ENCODE data around the gene RPAIN. TPM values are rescaled to one million over a fixed set of nuclear protein-coding genes. Genes with fewer than 3 reads are reported as not detected.
A peak's percentile ranks its signal among the peaks of the same experiment; 100 is the strongest.

RPAIN gene
- total and polyA plus RNA-seq, 2 of the 13 experiments (the other 11 are each of a cell fraction or from before 2014, with no cell fraction given): 42.1 to 58.5 TPM

GRCh38 chr17:5438716-5439445 is 18.9 kb downstream of the RPAIN start, which contains the start of gene C1QBP (continued):
- TF ChIP-seq CEBPZ (IDR thresholded peaks at IDR 0.05; ENCODE audit: low read length) (no peak), ZSCAN9 (CRISPR knock-in tag; IDR thresholded peaks at IDR 0.05; ENCODE audit: borderline replicate concordance) (peak; percentile 86; the same call in 1 of the 2 replicates), HIVEP1 (CRISPR knock-in tag; IDR thresholded peaks at IDR 0.05) (peak; percentile 65; the same call in 1 of the 2 replicates), NONO (IDR thresholded peaks at IDR 0.05) (no peak), NONO (CRISPR knock-in tag; conservative IDR thresholded peaks at IDR 0.05) (peak; percentile 85), ZNF710 (CRISPR knock-in tag; IDR thresholded peaks at IDR 0.05; ENCODE audit: borderline replicate concordance) (peak; percentile 63; the same call in 1 of the 2 replicates), ZNF124 (CRISPR knock-in tag; IDR thresholded peaks at IDR 0.05) (peak; percentile 23; the same call in 1 of the 2 replicates), ZNF354B (CRISPR knock-in tag; IDR thresholded peaks at IDR 0.05) (peak; percentile 66; the same call in 1 of the 2 replicates), IRX3 (CRISPR knock-in tag; IDR thresholded peaks at IDR 0.05; ENCODE audit: borderline replicate concordance, low read depth) (peak; percentile 97), ZMYM4 (CRISPR knock-in tag; IDR thresholded peaks at IDR 0.05) (peak; percentile 95), ARNTL (CRISPR knock-in tag; IDR thresholded peaks at IDR 0.05) (0 out of 2 replicates have a peak, but pooled peaks have one; percentile 59), EED (CRISPR knock-in tag; IDR thresholded peaks at IDR 0.05) (peak; percentile 65; the same call in 1 of the 2 replicates), YEATS4 (CRISPR knock-in tag; IDR thresholded peaks at IDR 0.05; ENCODE audit: borderline replicate concordance) (peak; percentile 99), PAF1 (CRISPR knock-in tag; IDR thresholded peaks at IDR 0.05) (no peak), SOX5 (CRISPR knock-in tag; IDR thresholded peaks at IDR 0.05; ENCODE audit: borderline replicate concordance) (peak; percentile 11; the same call in 1 of the 2 replicates), ZC3H13 (CRISPR knock-in tag; IDR thresholded peaks at IDR 0.05) (peak; percentile 81; the same call in 1 of the 2 replicates), KAT7 (CRISPR knock-in tag; IDR thresholded peaks at IDR 0.05; ENCODE audit: borderline replicate concordance) (peak; percentile 89; the same call in 1 of the 2 replicates), TEF (CRISPR knock-in tag; IDR thresholded peaks at IDR 0.05) (peak; percentile 83)
- TF ChIP-seq, protein P1, sequence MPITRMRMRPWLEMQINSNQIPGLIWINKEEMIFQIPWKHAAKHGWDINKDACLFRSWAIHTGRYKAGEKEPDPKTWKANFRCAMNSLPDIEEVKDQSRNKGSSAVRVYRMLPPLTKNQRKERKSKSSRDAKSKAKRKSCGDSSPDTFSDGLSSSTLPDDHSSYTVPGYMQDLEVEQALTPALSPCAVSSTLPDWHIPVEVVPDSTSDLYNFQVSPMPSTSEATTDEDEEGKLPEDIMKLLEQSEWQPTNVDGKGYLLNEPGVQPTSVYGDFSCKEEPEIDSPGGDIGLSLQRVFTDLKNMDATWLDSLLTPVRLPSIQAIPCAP (CRISPR knock-in tag; IDR thresholded peaks at IDR 0.05; ENCODE audit: low read depth): no peak
- TF ChIP-seq, protein P2, sequence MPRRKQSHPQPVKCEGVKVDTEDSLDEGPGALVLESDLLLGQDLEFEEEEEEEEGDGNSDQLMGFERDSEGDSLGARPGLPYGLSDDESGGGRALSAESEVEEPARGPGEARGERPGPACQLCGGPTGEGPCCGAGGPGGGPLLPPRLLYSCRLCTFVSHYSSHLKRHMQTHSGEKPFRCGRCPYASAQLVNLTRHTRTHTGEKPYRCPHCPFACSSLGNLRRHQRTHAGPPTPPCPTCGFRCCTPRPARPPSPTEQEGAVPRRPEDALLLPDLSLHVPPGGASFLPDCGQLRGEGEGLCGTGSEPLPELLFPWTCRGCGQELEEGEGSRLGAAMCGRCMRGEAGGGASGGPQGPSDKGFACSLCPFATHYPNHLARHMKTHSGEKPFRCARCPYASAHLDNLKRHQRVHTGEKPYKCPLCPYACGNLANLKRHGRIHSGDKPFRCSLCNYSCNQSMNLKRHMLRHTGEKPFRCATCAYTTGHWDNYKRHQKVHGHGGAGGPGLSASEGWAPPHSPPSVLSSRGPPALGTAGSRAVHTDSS (CRISPR knock-in tag; conservative IDR thresholded peaks at IDR 0.05): peak; percentile 50; the same call in 1 of the 2 replicates
